Measurements from ENCODE around the gene KCTD17.

DNA sequence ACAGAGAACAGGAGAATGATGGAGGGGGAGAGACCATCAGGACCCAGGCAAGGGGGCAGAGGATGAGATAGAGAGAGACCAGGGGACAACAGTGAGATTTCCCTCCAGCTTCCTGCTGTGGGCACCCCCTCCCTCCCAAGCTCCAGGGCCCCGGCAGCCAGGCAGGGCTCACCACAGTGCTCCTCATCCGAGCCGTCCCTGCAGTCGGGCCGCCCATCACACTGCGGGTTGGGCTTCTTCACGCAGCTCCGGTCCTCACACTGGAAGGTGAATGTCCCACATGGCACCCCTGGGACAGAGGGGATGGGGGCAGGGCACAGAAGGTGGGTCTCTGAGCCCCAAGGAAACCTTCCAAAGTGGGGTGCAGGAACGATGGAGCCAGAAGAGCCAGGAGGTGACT is 19.2 kb downstream of the KCTD17 start:
- no peak for TF ChIP-seq CTCF (conservative IDR thresholded peaks at IDR 0.05; ENCODE audit: low read depth, low read length)
- no peak for TF ChIP-seq RFX5 (IDR thresholded peaks at IDR 0.05; ENCODE audit: low read depth, low read length)
- TF ChIP-seq RAD21 (IDR thresholded peaks at IDR 0.05; ENCODE audit: low read length) = no peak
- TF ChIP-seq BHLHE40 (IDR thresholded peaks at IDR 0.05; ENCODE audit: low read depth, low read length) = no peak
- TF ChIP-seq FOS (IDR thresholded peaks at IDR 0.05; ENCODE audit: low read depth, low read length) = no peak
- no peak for TF ChIP-seq MXI1 (IDR thresholded peaks at IDR 0.05; ENCODE audit: borderline replicate concordance, low read depth, low read length)
- TF ChIP-seq CEBPB (IDR thresholded peaks at IDR 0.05; ENCODE audit: low read depth, low read length) = no peak
- no peak for TF ChIP-seq POLR2A (IDR thresholded peaks at IDR 0.05; ENCODE audit: low read depth, low read length)
- no peak for TF ChIP-seq SMC3 (IDR thresholded peaks at IDR 0.05; ENCODE audit: low read depth, low read length)
- TF ChIP-seq MAZ (IDR thresholded peaks at IDR 0.05; ENCODE audit: borderline replicate concordance, low read depth, low read length) = no peak
- no peak for TF ChIP-seq RCOR1 (IDR thresholded peaks at IDR 0.05; ENCODE audit: insufficient replicate concordance, low read length)
- no peak for TF ChIP-seq USF2 (IDR thresholded peaks at IDR 0.05; ENCODE audit: low read depth, low read length)
- TF ChIP-seq CHD1 (IDR thresholded peaks at IDR 0.05; ENCODE audit: low read depth, low read length) = no peak
- no peak for TF ChIP-seq NFE2L2 (IDR thresholded peaks at IDR 0.05; ENCODE audit: low read depth, low read length)

Data from IMR-90 (cell line).